HL-60 (cell line): ENCODE data around the gene FOXO4.

Source experiments
- POLR2AphosphoS5 ChIP-seq: IDR thresholded peaks from 2 replicates; pipeline ENCODE4 v1.6.1; 2012; ENCODE audit warnings: low read depth
- TF ChIP-seq, protein P1 (sequence below): IDR thresholded peaks from one replicate; pipeline ENCODE4 v1.5.1; 2011; ENCODE audit warnings: low read length, control low read depth, inconsistent platforms; ENCODE audit not compliant: insufficient read depth

DNA sequence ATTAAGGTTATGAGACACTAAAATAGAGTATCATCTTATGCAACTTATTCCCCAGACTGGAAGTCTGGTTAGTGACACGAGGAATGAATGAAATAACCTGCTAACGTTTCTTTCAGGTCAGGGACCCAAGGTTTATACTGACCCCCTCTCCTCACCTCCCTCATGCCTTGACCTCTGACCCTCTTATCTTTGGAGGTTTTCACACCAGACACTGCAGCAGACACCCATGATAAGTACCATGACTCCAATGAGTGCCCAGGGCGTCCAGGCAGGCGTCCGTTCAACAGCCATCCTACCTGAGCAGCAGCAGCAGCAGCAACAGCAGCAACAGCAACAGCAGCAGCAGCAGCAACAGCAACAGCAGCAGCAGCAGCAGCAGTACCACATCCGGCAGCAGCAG, 44.8 kb downstream of the FOXO4 start:
- TF ChIP-seq, protein P1, sequence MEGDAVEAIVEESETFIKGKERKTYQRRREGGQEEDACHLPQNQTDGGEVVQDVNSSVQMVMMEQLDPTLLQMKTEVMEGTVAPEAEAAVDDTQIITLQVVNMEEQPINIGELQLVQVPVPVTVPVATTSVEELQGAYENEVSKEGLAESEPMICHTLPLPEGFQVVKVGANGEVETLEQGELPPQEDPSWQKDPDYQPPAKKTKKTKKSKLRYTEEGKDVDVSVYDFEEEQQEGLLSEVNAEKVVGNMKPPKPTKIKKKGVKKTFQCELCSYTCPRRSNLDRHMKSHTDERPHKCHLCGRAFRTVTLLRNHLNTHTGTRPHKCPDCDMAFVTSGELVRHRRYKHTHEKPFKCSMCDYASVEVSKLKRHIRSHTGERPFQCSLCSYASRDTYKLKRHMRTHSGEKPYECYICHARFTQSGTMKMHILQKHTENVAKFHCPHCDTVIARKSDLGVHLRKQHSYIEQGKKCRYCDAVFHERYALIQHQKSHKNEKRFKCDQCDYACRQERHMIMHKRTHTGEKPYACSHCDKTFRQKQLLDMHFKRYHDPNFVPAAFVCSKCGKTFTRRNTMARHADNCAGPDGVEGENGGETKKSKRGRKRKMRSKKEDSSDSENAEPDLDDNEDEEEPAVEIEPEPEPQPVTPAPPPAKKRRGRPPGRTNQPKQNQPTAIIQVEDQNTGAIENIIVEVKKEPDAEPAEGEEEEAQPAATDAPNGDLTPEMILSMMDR = no peak
- TF ChIP-seq POLR2AphosphoS5 = no peak
